ENCODE data around the gene FASTK. TPM values are rescaled to one million over a fixed set of nuclear protein-coding genes. Genes with fewer than 3 reads are reported as not detected.

FASTK gene
- total and polyA plus RNA-seq, 4 donors: 30.9 to 80.7 (median 65.8) TPM

- DNase-seq (ENCODE audit: low read depth in 4 of 6, low spot score in 6 of 6): no peak
- WGBS (ENCODE audit: insufficient coverage): 100% methylated on average over 4 of the region's 8 CpGs
- no peaks in the 10 kb centered on the region for H3K9me3 ChIP-seq (ENCODE audit: control insufficient read depth, insufficient read depth, low read length)
- H3K27ac ChIP-seq (ENCODE audit: low read depth, low read length): no peak overlapping the region
- no peak overlapping the region for H3K4me3 ChIP-seq (ENCODE audit: low read depth, low read length)
- H3K27me3 ChIP-seq (ENCODE audit: control insufficient read depth, insufficient read depth, low read length): no peaks in the 10 kb centered on the region
- H3K36me3 ChIP-seq (ENCODE audit: control insufficient read depth, insufficient read depth, low read length): peaks cover 47% of the 10 kb centered on the region
- peaks cover 46% of the 10 kb centered on the region for H3K4me1 ChIP-seq (ENCODE audit: control insufficient read depth, insufficient read depth, low read length)
These were observed 26.9 kb downstream of the FASTK start for GRCh38 chr7:151053751-151054150.

DNA sequence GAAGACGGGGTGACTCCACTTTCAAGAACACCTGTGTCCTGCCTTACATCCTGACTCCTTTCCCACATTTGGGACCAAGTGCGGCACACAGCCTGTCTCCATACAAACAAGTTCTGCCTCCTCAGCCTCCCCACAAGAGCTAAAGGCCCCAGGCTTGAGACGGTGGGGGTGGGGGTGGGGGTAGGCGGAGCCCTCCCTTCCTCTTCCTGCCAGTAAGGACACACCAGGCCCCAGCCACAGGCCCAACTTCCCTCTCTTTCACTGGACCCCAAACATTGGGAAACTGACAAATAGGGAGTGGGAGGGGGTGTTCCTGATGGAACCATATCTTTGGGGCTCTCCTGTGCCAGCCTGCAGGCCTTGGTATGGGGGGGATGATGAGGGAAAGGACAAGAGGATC lies 27.5 kb downstream of the FASTK start:
- Histone ChIP-seq H3K27me3 (ENCODE audit: control insufficient read depth, insufficient read depth, low read length) (no peaks in the 10 kb centered on the region), H3K27ac (ENCODE audit: low read depth, low read length) (no peak overlapping the region), H3K9me3 (ENCODE audit: control insufficient read depth, insufficient read depth, low read length) (no peaks in the 10 kb centered on the region), H3K4me1 (ENCODE audit: control insufficient read depth, insufficient read depth, low read length) (peaks cover 45% of the 10 kb centered on the region), H3K4me3 (ENCODE audit: low read depth, low read length) (no peak overlapping the region), H3K36me3 (ENCODE audit: control insufficient read depth, insufficient read depth, low read length) (peaks cover 47% of the 10 kb centered on the region)
- DNase-seq (ENCODE audit: low read depth in 4 of 6, low spot score in 6 of 6): no peak
- WGBS (ENCODE audit: insufficient coverage): 100% methylated on average over 1 of the region's 4 CpGs

DNA sequence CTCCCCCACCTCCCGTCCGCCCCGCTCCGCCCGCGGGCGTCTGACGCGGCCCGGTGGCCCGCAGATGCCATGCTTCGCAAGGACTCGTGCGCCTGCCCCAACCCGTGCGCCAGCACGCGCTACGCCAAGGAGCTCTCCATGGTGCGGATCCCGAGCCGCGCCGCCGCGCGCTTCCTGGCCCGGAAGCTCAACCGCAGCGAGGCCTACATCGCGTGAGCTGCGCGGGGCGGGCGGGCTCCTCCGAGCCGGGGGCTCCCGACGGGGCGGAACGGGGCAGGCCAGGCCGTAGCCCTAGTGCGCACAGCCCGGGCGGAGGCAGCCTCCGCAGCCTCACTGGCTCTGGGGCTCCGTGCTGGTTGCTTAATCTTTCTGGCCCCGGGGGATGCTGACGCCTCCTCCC lies 29.5 kb downstream of the FASTK start:
- peak in 4 of 6 donors; percentile 17 to 79 (median 47) for DNase-seq (ENCODE audit: low read depth in 4 of 6, low spot score in 6 of 6)
- H3K4me1 ChIP-seq (ENCODE audit: control insufficient read depth, insufficient read depth, low read length): peaks cover 49% of the 10 kb centered on the region
- H3K4me3 ChIP-seq (ENCODE audit: low read depth, low read length): no peak overlapping the region
- H3K36me3 ChIP-seq (ENCODE audit: control insufficient read depth, insufficient read depth, low read length): peaks cover 56% of the 10 kb centered on the region
- WGBS (ENCODE audit: insufficient coverage): 1% methylated on average over 48 of the region's 50 CpGs
- no peaks in the 10 kb centered on the region for H3K27me3 ChIP-seq (ENCODE audit: control insufficient read depth, insufficient read depth, low read length)
- no peak overlapping the region for H3K27ac ChIP-seq (ENCODE audit: low read depth, low read length)
- H3K9me3 ChIP-seq (ENCODE audit: control insufficient read depth, insufficient read depth, low read length): no peaks in the 10 kb centered on the region

GRCh38 chr7:151048911-151049463 lies 31.6 kb downstream of the FASTK start:
- Histone ChIP-seq H3K4me3 (ENCODE audit: low read depth, low read length) (no peak overlapping the region), H3K36me3 (ENCODE audit: control insufficient read depth, insufficient read depth, low read length) (peaks cover 61% of the 10 kb centered on the region), H3K27ac (ENCODE audit: low read depth, low read length) (no peak overlapping the region), H3K27me3 (ENCODE audit: control insufficient read depth, insufficient read depth, low read length) (no peaks in the 10 kb centered on the region), H3K9me3 (ENCODE audit: control insufficient read depth, insufficient read depth, low read length) (no peaks in the 10 kb centered on the region), H3K4me1 (ENCODE audit: control insufficient read depth, insufficient read depth, low read length) (peaks cover 54% of the 10 kb centered on the region)
- no peak for DNase-seq (ENCODE audit: low read depth in 4 of 6, low spot score in 6 of 6)
- WGBS (ENCODE audit: insufficient coverage): 90% methylated on average over 38 of the region's 38 CpGs

DNA sequence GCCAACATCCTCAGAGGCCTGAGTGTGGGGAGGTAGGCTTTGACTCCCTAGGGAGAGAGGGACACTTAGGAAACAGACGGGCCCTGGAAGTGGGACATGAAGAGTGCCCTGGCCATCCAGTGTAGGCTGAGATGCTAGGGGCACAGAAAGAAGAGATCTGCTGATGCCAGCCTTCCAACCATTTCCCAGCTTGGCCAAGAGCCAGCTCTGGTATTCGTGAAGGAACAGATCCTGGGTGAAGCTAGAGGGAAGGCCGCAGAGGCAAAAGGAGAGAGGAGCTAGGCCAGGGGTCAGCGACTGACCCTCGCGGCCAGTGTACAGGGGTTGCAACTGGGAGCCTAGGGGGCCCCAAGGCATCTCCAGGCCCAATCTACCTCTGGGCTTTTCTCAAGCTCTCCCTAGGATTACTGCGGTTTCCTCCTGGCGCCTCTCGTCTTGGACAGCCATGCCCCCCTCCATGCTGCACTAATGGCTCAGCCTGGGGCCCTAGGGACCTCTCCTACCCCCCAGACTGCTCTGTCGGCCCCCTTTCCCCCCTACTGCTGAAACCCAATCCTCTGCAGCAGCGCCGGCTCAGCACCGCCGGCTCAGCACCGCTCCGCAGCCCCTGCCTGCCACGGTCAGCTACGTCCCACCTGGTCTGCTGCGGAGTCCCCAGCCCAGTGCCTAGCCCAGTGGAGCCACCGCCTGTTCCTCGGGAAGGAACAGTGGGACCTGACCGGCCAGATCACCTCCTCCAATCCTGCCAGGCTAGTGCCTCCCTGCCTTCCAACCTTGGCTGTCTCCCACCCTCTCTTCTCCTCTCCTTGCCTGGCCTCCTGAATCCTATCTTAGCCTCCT lies 32.4 kb downstream of the FASTK start, which contains the start of gene ASIC3:
TSS of gene ASIC3 (plus strand) at position 556 of the 840 bp plus-strand sequence. CDS start 355 bp downstream, outside the sequence.
- peak in 2 of 6 donors; percentile 38 to 53 for DNase-seq (ENCODE audit: low read depth in 4 of 6, low spot score in 6 of 6)
- 76% methylated on average over 22 of the region's 22 CpGs for WGBS (ENCODE audit: insufficient coverage)
- no peaks in the 10 kb centered on the region for H3K9me3 ChIP-seq (ENCODE audit: control insufficient read depth, insufficient read depth, low read length)
- no peak within 1 kb of the TSS for H3K27ac ChIP-seq (ENCODE audit: low read depth, low read length)
- H3K36me3 ChIP-seq (ENCODE audit: control insufficient read depth, insufficient read depth, low read length): peaks cover 61% of the 10 kb centered on the region
- no peak within 1 kb of the TSS for H3K4me3 ChIP-seq (ENCODE audit: low read depth, low read length)
- peaks cover 54% of the 10 kb centered on the region for H3K4me1 ChIP-seq (ENCODE audit: control insufficient read depth, insufficient read depth, low read length)
- H3K27me3 ChIP-seq (ENCODE audit: control insufficient read depth, insufficient read depth, low read length): no peaks in the 10 kb centered on the region

GRCh38 chr7:151046603-151047573 lies 33.7 kb downstream of the FASTK start:
- peak in 3 of 6 donors; percentile 38 to 78 (median 76) for DNase-seq (ENCODE audit: low read depth in 4 of 6, low spot score in 6 of 6)
- WGBS (ENCODE audit: insufficient coverage): 14% methylated on average over 9 of the region's 14 CpGs

GRCh38 chr7:151045967-151046366 lies 34.6 kb downstream of the FASTK start:
- peaks cover 48% of the 10 kb centered on the region for H3K4me1 ChIP-seq (ENCODE audit: control insufficient read depth, insufficient read depth, low read length)
- 83% methylated on average over 8 of the region's 9 CpGs for WGBS (ENCODE audit: insufficient coverage)
- H3K36me3 ChIP-seq (ENCODE audit: control insufficient read depth, insufficient read depth, low read length): peaks cover 70% of the 10 kb centered on the region

More at GRCh38 chr7:151046603-151047573, 33.7 kb downstream of the FASTK start:
- no peaks in the 10 kb centered on the region for H3K27me3 ChIP-seq (ENCODE audit: control insufficient read depth, insufficient read depth, low read length)
- H3K9me3 ChIP-seq (ENCODE audit: control insufficient read depth, insufficient read depth, low read length): no peaks in the 10 kb centered on the region
- H3K27ac ChIP-seq (ENCODE audit: low read depth, low read length): peak overlapping the region; percentile 43
- H3K4me1 ChIP-seq (ENCODE audit: control insufficient read depth, insufficient read depth, low read length): peaks cover 53% of the 10 kb centered on the region
- H3K4me3 ChIP-seq (ENCODE audit: low read depth, low read length): no peak overlapping the region
- peaks cover 65% of the 10 kb centered on the region for H3K36me3 ChIP-seq (ENCODE audit: control insufficient read depth, insufficient read depth, low read length)

GRCh38 chr7:151045262-151045661 lies 35.3 kb downstream of the FASTK start:
- DNase-seq (ENCODE audit: low read depth in 4 of 6, low spot score in 6 of 6): no peak
- 68% methylated on average over 7 of the region's 11 CpGs for WGBS (ENCODE audit: insufficient coverage)
- Histone ChIP-seq H3K27ac (ENCODE audit: low read depth, low read length) (no peak overlapping the region), H3K36me3 (ENCODE audit: control insufficient read depth, insufficient read depth, low read length) (peaks cover 77% of the 10 kb centered on the region), H3K27me3 (ENCODE audit: control insufficient read depth, insufficient read depth, low read length) (no peaks in the 10 kb centered on the region), H3K4me3 (ENCODE audit: low read depth, low read length) (no peak overlapping the region), H3K4me1 (ENCODE audit: control insufficient read depth, insufficient read depth, low read length) (peaks cover 44% of the 10 kb centered on the region), H3K9me3 (ENCODE audit: control insufficient read depth, insufficient read depth, low read length) (no peaks in the 10 kb centered on the region)

More at GRCh38 chr7:151045967-151046366, 34.6 kb downstream of the FASTK start:
- H3K27me3 ChIP-seq (ENCODE audit: control insufficient read depth, insufficient read depth, low read length): no peaks in the 10 kb centered on the region
- H3K27ac ChIP-seq (ENCODE audit: low read depth, low read length): no peak overlapping the region
- no peak overlapping the region for H3K4me3 ChIP-seq (ENCODE audit: low read depth, low read length)
- DNase-seq (ENCODE audit: low read depth in 4 of 6, low spot score in 6 of 6): no peak
- H3K9me3 ChIP-seq (ENCODE audit: control insufficient read depth, insufficient read depth, low read length): no peaks in the 10 kb centered on the region

DNA sequence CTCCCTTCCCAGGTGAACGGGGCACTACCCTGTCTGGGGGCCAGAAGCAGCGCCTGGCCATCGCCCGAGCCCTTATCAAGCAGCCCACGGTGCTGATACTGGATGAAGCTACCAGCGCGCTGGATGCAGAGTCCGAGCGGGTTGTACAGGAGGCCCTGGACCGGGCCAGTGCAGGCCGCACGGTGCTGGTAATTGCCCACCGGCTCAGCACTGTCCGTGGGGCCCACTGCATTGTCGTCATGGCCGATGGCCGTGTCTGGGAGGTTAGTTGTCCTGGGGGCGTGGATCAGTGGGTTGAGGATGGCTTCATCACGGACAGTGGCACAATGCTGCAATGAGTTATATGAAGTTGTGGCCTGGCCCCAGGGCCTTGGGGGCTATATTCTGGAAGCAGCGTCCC lies 36.6 kb downstream of the FASTK start:
- Histone ChIP-seq H3K9me3 (ENCODE audit: control insufficient read depth, insufficient read depth, low read length) (no peaks in the 10 kb centered on the region), H3K36me3 (ENCODE audit: control insufficient read depth, insufficient read depth, low read length) (peaks cover 83% of the 10 kb centered on the region), H3K27me3 (ENCODE audit: control insufficient read depth, insufficient read depth, low read length) (no peaks in the 10 kb centered on the region), H3K4me1 (ENCODE audit: control insufficient read depth, insufficient read depth, low read length) (peaks cover 37% of the 10 kb centered on the region), H3K4me3 (ENCODE audit: low read depth, low read length) (no peak overlapping the region), H3K27ac (ENCODE audit: low read depth, low read length) (no peak overlapping the region)
- DNase-seq (ENCODE audit: low read depth in 4 of 6, low spot score in 6 of 6): no peak
- WGBS (ENCODE audit: insufficient coverage): 96% methylated on average over 16 of the region's 20 CpGs

All from spinal cord (tissue), 10 donors.